Activated CD4-positive, CD25-positive, alpha-beta regulatory T cell treated with anti-CD3 and anti-CD28 coated beads, Interleukin-2, amount 50 U/mL, for 24 hours (primary cell): ENCODE results near the gene PRADC1.

Experiments used
- ATAC-seq, 2 donors: fragments of 150-1000 bp; cut with Tn5 transposase; one replicate each; pipeline ENCODE4 v1.10.0; 2021; ENCODE audit warnings: mild to moderate bottlenecking in 1 of 2, moderate library complexity in 1 of 2

PRADC1 gene

GRCh38 chr2:73200281-73200680 lies 32.8 kb downstream of the PRADC1 start:
- peak in 1 of 2 donors; percentile 33 for ATAC-seq

- ATAC-seq = no peak
Measured at GRCh38 chr2:73197579-73197978, 35.5 kb downstream of the PRADC1 start.

GRCh38 chr2:73187549-73187948 lies 45.5 kb downstream of the PRADC1 start:
- ATAC-seq = no peak

GRCh38 chr2:73185965-73186364 lies 47.1 kb downstream of the PRADC1 start:
- ATAC-seq = no peak
